Measurements from ENCODE around the gene CFAP74. TPM values are rescaled to one million over a fixed set of nuclear protein-coding genes. Genes with fewer than 3 reads are reported as not detected.

The CFAP74 gene
- total and polyA plus RNA-seq, 2 of the 13 experiments (the other 11 are each of a cell fraction or from before 2014, with no cell fraction given): 0.27 to 0.62 TPM

GRCh38 chr1:1960480-1961196, 42.9 kb downstream of the CFAP74 start:
- peaks cover 5 to 64% of the 10 kb centered on the region in 2 experiments; a peak in 4 of 5 replicates for H3K27me3 ChIP-seq (ENCODE audit: control insufficient read depth in 1 of 2, insufficient read depth in 2 of 2, low read length in 2 of 2)
- H4K20me1 ChIP-seq (ENCODE audit: insufficient read depth, low read length): no peaks in the 10 kb centered on the region
- no peaks in the 10 kb centered on the region for H3K9me3 ChIP-seq (ENCODE audit: low read length)
- no peak for DNase-seq (ENCODE audit: low spot score)
- H3K4me2 ChIP-seq (ENCODE audit: low read depth, low read length): peak overlapping the region; percentile 67
- H3K9ac ChIP-seq (ENCODE audit: insufficient read depth, low read depth, low read length): 0 out of 2 replicates have a peak overlapping the region, but pooled peaks have one; percentile 7
- no peak overlapping the region for H3K27ac ChIP-seq (ENCODE audit: extremely low read length, insufficient read depth, low read length)
- no peak for FAIRE-seq
- H3K36me3 ChIP-seq (replicated peaks in 1 of 2; ENCODE audit: control insufficient read depth in 1 of 2, insufficient read depth in 2 of 2, low read length in 2 of 2): no peaks in the 10 kb centered on the region
- ChIA-PET CTCF (ENCODE audit: low intra/inter-chr PET ratio, low total read pairs) (interaction anchor here (1.6 to 3.3 kb wide), 3 partner anchors 14 to 85 kb away, joined by 5 to 30 read pairs (median 6); no protein-coding TSS in a partner anchor), POLR2A (interaction anchor here (1.0 to 1.9 kb wide), 4 partner anchors 17 to 84 kb away, joined by 3 to 9 read pairs (median 4); no protein-coding TSS in a partner anchor)
- no peak for ATAC-seq
- in situ Hi-C loops (cut with HindIII; ENCODE audit: extremely low pct_ligation_motif_present, low pct_unique_long_range_greater_than_20kb): loop anchor here (5.0 kb wide), 1 partner anchor 87 kb away; no protein-coding TSS in a partner anchor
- peak overlapping the region in 2 of 3 experiments; percentile 23 to 51; a peak in 2 of 6 replicates for H3K4me3 ChIP-seq (replicated peaks in 1 of 3; ENCODE audit: insufficient read depth in 1 of 3, low read depth in 2 of 3, low read length in 3 of 3)
- TF ChIP-seq DRAP1 (CRISPR knock-in tag; IDR thresholded peaks at IDR 0.05) (no peak), MAFK (conservative IDR thresholded peaks at IDR 0.05 in 1 of 2, IDR thresholded peaks at IDR 0.05 in 1 of 2; ENCODE audit: low read length in 2 of 2) (0 out of 4 replicates have a peak, but pooled peaks have one; percentile 15 to 21), HOMEZ (CRISPR knock-in tag; IDR thresholded peaks at IDR 0.05; ENCODE audit: low read depth) (no peak), ARID2 (CRISPR knock-in tag; IDR thresholded peaks at IDR 0.05; ENCODE audit: borderline replicate concordance) (0 out of 2 replicates have a peak, but pooled peaks have one; percentile 58), POGZ (CRISPR knock-in tag; IDR thresholded peaks at IDR 0.05) (no peak), SKIL (CRISPR knock-in tag; IDR thresholded peaks at IDR 0.05; ENCODE audit: borderline replicate concordance) (no peak), ZNF639 (CRISPR knock-in tag; conservative IDR thresholded peaks at IDR 0.05) (0 out of 2 replicates have a peak, but pooled peaks have one; percentile 13), ZNF768 (CRISPR knock-in tag; IDR thresholded peaks at IDR 0.05) (peak; percentile 58; the same call in 1 of the 2 replicates), ZNF33A (CRISPR knock-in tag; IDR thresholded peaks at IDR 0.05; ENCODE audit: borderline replicate concordance) (no peak)
- 18% methylated on average over 16 of the region's 17 CpGs for WGBS (ENCODE audit: low lambda C conversion rate)
- peaks cover 80% of the 10 kb centered on the region for H3K4me1 ChIP-seq (ENCODE audit: insufficient read depth, low read length)
- H2AFZ ChIP-seq (ENCODE audit: low read length): no peak overlapping the region
- intact Hi-C loops (cut with micrococcal nuclease; ENCODE audit: unreplicated experiment): loop anchor here (1.0 to 5.0 kb wide), 2 partner anchors 14 to 87 kb away; no protein-coding TSS in a partner anchor
- H3K79me2 ChIP-seq (ENCODE audit: insufficient read depth, low read length): no peaks in the 10 kb centered on the region
- no TSS peak for BruUV-seq (replicated peaks)

Data from HepG2 (cell line).